ENCODE measurements around the gene SLC5A1.
A peak's percentile ranks its signal among the peaks of the same experiment; 100 is the strongest.

The SLC5A1 gene

DNA sequence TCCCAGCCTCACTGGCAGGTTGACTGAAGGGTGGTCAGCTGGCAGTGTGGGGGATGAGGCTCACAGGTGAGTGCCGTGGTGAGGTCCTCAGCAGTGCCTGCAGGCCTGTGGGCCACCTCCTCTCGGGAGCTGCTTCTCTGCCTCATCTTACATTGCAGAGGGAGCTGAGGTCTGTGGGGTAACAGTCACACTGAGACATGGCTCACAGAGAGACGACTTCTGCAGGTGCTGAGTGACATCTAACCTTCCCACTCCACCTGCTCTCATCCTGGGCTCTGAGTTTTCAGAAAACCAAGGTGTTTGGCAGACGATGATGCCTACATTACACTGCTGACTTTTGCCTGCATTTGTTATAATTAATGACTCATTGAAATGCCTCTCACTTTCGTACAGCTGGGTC is 8.8 kb upstream of the SLC5A1 start (continued):
- TF ChIP-seq ZNF8 (CRISPR knock-in tag; IDR thresholded peaks at IDR 0.05): no peak
- no peak for TF ChIP-seq GLIS3 (CRISPR knock-in tag; IDR thresholded peaks at IDR 0.05)

DNA sequence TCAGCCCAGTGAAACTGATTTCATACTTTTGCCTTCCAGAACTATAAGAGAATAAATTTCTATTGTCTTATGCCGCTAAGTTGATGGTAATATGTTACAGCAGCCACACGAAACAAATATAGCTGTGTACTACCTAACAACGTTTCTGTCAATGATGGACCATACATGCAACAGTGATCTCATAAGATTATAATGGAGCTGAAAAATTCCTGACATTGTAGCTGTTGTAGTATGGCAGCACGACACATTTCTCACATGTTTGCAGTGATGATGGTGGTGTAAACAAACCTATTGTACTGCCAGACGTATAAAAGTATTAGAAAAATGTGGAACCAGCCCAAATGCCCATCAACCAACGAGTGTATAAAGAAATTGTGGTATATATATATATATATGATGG is 5.8 kb upstream of the SLC5A1 start:
- TF ChIP-seq ZNF565 (CRISPR knock-in tag; conservative IDR thresholded peaks at IDR 0.05; ENCODE audit: low read depth) (no peak), GLIS3 (CRISPR knock-in tag; IDR thresholded peaks at IDR 0.05) (no peak), SNAI2 (CRISPR knock-in tag; IDR thresholded peaks at IDR 0.05) (no peak), ZC3H10 (CRISPR knock-in tag; IDR thresholded peaks at IDR 0.05) (no peak), TOX (CRISPR knock-in tag; IDR thresholded peaks at IDR 0.05; ENCODE audit: borderline replicate concordance) (no peak), ZNF8 (CRISPR knock-in tag; IDR thresholded peaks at IDR 0.05) (no peak), OSR1 (CRISPR knock-in tag; IDR thresholded peaks at IDR 0.05) (no peak), ISL1 (CRISPR knock-in tag; IDR thresholded peaks at IDR 0.05) (no peak), CSDC2 (CRISPR knock-in tag; IDR thresholded peaks at IDR 0.05) (no peak), RARB (CRISPR knock-in tag; IDR thresholded peaks at IDR 0.05) (no peak), BACH2 (CRISPR knock-in tag; IDR thresholded peaks at IDR 0.05; ENCODE audit: borderline replicate concordance) (no peak), ZNF70 (CRISPR knock-in tag; IDR thresholded peaks at IDR 0.05) (no peak), ZFP30 (CRISPR knock-in tag; IDR thresholded peaks at IDR 0.05) (no peak)
- TF ChIP-seq, protein P1, sequence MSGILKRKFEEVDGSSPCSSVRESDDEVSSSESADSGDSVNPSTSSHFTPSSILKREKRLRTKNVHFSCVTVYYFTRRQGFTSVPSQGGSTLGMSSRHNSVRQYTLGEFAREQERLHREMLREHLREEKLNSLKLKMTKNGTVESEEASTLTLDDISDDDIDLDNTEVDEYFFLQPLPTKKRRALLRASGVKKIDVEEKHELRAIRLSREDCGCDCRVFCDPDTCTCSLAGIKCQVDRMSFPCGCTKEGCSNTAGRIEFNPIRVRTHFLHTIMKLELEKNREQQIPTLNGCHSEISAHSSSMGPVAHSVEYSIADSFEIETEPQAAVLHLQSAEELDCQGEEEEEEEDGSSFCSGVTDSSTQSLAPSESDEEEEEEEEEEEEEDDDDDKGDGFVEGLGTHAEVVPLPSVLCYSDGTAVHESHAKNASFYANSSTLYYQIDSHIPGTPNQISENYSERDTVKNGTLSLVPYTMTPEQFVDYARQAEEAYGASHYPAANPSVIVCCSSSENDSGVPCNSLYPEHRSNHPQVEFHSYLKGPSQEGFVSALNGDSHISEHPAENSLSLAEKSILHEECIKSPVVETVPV (CRISPR knock-in tag; IDR thresholded peaks at IDR 0.05): no peak
- TF ChIP-seq, protein P2, sequence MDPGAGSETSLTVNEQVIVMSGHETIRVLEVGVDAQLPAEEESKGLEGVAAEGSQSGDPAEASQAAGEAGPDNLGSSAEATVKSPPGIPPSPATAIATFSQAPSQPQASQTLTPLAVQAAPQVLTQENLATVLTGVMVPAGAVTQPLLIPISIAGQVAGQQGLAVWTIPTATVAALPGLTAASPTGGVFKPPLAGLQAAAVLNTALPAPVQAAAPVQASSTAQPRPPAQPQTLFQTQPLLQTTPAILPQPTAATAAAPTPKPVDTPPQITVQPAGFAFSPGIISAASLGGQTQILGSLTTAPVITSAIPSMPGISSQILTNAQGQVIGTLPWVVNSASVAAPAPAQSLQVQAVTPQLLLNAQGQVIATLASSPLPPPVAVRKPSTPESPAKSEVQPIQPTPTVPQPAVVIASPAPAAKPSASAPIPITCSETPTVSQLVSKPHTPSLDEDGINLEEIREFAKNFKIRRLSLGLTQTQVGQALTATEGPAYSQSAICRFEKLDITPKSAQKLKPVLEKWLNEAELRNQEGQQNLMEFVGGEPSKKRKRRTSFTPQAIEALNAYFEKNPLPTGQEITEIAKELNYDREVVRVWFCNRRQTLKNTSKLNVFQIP (CRISPR knock-in tag; IDR thresholded peaks at IDR 0.05; ENCODE audit: borderline replicate concordance, low read depth): no peak
- TF ChIP-seq, protein P3, sequence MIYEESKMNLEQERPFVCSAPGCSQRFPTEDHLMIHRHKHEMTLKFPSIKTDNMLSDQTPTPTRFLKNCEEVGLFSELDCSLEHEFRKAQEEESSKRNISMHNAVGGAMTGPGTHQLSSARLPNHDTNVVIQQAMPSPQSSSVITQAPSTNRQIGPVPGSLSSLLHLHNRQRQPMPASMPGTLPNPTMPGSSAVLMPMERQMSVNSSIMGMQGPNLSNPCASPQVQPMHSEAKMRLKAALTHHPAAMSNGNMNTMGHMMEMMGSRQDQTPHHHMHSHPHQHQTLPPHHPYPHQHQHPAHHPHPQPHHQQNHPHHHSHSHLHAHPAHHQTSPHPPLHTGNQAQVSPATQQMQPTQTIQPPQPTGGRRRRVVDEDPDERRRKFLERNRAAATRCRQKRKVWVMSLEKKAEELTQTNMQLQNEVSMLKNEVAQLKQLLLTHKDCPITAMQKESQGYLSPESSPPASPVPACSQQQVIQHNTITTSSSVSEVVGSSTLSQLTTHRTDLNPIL (CRISPR knock-in tag; IDR thresholded peaks at IDR 0.05; ENCODE audit: low read depth): no peak
- TF ChIP-seq, protein P4, sequence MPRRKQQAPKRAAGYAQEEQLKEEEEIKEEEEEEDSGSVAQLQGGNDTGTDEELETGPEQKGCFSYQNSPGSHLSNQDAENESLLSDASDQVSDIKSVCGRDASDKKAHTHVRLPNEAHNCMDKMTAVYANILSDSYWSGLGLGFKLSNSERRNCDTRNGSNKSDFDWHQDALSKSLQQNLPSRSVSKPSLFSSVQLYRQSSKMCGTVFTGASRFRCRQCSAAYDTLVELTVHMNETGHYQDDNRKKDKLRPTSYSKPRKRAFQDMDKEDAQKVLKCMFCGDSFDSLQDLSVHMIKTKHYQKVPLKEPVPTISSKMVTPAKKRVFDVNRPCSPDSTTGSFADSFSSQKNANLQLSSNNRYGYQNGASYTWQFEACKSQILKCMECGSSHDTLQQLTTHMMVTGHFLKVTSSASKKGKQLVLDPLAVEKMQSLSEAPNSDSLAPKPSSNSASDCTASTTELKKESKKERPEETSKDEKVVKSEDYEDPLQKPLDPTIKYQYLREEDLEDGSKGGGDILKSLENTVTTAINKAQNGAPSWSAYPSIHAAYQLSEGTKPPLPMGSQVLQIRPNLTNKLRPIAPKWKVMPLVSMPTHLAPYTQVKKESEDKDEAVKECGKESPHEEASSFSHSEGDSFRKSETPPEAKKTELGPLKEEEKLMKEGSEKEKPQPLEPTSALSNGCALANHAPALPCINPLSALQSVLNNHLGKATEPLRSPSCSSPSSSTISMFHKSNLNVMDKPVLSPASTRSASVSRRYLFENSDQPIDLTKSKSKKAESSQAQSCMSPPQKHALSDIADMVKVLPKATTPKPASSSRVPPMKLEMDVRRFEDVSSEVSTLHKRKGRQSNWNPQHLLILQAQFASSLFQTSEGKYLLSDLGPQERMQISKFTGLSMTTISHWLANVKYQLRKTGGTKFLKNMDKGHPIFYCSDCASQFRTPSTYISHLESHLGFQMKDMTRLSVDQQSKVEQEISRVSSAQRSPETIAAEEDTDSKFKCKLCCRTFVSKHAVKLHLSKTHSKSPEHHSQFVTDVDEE (CRISPR knock-in tag; IDR thresholded peaks at IDR 0.05): no peak
- no peak for ATAC-seq

DNA sequence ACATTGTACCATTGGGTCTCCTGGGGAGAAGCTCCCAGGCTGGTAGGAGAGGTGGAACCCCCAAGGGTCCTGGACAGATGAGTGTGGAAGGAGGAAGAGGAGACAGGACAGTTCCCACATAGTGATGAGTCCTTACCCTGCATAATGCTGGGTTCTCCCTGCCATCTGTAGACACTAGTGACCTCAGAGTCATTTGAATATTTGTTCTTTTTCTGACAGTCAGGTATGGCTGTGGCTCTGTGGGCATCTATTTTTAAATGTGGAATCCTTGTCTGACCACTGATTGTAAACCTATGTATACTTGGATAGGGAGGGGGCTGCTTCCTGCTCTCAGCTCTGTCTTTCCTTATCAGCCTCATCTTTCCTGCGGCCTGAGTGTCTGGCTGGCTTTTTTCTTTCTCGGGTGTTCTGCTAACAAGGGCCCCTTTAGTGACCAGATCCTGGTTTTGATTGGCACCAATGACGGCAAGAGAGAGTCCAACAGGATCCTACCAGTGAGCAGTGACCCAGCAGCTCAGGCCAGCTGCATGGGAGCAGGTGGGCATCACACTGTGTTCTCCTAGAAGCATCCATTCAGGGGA is 2.6 kb upstream of the SLC5A1 start:
- TF ChIP-seq PPARA (CRISPR knock-in tag; IDR thresholded peaks at IDR 0.05; ENCODE audit: borderline replicate concordance): no peak
- 0 out of 2 replicates have a peak, but pooled peaks have one; percentile 17 for TF ChIP-seq TCF4 (CRISPR knock-in tag; IDR thresholded peaks at IDR 0.05; ENCODE audit: borderline replicate concordance)
- TF ChIP-seq CSDC2 (CRISPR knock-in tag; IDR thresholded peaks at IDR 0.05): no peak
- TF ChIP-seq ZNF8 (CRISPR knock-in tag; IDR thresholded peaks at IDR 0.05): no peak
- no peak for TF ChIP-seq ZFP3 (CRISPR knock-in tag; IDR thresholded peaks at IDR 0.05)
- TF ChIP-seq, protein P5, sequence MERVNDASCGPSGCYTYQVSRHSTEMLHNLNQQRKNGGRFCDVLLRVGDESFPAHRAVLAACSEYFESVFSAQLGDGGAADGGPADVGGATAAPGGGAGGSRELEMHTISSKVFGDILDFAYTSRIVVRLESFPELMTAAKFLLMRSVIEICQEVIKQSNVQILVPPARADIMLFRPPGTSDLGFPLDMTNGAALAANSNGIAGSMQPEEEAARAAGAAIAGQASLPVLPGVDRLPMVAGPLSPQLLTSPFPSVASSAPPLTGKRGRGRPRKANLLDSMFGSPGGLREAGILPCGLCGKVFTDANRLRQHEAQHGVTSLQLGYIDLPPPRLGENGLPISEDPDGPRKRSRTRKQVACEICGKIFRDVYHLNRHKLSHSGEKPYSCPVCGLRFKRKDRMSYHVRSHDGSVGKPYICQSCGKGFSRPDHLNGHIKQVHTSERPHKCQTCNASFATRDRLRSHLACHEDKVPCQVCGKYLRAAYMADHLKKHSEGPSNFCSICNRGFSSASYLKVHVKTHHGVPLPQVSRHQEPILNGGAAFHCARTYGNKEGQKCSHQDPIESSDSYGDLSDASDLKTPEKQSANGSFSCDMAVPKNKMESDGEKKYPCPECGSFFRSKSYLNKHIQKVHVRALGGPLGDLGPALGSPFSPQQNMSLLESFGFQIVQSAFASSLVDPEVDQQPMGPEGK (CRISPR knock-in tag; IDR thresholded peaks at IDR 0.05; ENCODE audit: borderline replicate concordance): no peak

More for the DNA sequence above, 2.6 kb upstream of the SLC5A1 start:
- no peak for ATAC-seq
